HepG2 (cell line): ENCODE results near the gene UCKL1. TPM values are rescaled to one million over a fixed set of nuclear protein-coding genes. Genes with fewer than 3 reads are reported as not detected.

Experiments
- ATF3 ChIP-seq: sonication (generic); formaldehyde crosslinking; IDR thresholded peaks from 2 replicates; pipeline ENCODE4 v1.4.0; 2020; ENCODE audit warnings: missing genetic modification reagents
- EHMT2 ChIP-seq: fragments of 200-600 bp; sonication (generic); IDR thresholded peaks from 2 replicates; pipeline ENCODE4 v1.7.0; 2017; ENCODE audit warnings: antibody characterized with exemption, low read depth, low read length, borderline replicate concordance
- FOXO1 ChIP-seq: sonication (generic); formaldehyde crosslinking; IDR thresholded peaks from 2 replicates; pipeline ENCODE4 v1.4.0; 2020; ENCODE audit warnings: missing genetic modification reagents
- HNF4A ChIP-seq: sonication (generic); formaldehyde crosslinking; IDR thresholded peaks from 2 replicates; pipeline ENCODE4 v1.4.0; 2020; ENCODE audit warnings: missing genetic modification reagents
- IKZF5 ChIP-seq: IDR thresholded peaks from 2 replicates; pipeline ENCODE4 v1.6.1; 2018; ENCODE audit warnings: missing genetic modification reagents, mild to moderate bottlenecking, missing compliant biosample characterization
- KLF9 ChIP-seq: IDR thresholded peaks from 2 replicates; pipeline ENCODE4 v1.6.1; 2016; ENCODE audit warnings: low read depth
- NFKB2 ChIP-seq: sonication (generic); formaldehyde crosslinking; IDR thresholded peaks from 2 replicates; pipeline ENCODE4 v1.4.0; 2020; ENCODE audit warnings: missing genetic modification reagents, borderline replicate concordance
- NR1H2 ChIP-seq: sonication (generic); formaldehyde crosslinking; IDR thresholded peaks from 2 replicates; pipeline ENCODE4 v1.8.1; 2022; ENCODE audit warnings: low read depth, missing genetic modification reagents, borderline replicate concordance
- PAXIP1 ChIP-seq: sonication (generic); formaldehyde crosslinking; conservative IDR thresholded peaks from 2 replicates; pipeline ENCODE4 v1.4.0; 2020; ENCODE audit warnings: mild to moderate bottlenecking, missing genetic modification reagents, moderate library complexity
- PTBP1 ChIP-seq: fragments of 200-400 bp; formaldehyde crosslinking; IDR thresholded peaks from 2 replicates; pipeline ENCODE4 v1.6.1; 2018; ENCODE audit warnings: low read length, low read depth; ENCODE audit not compliant: poor library complexity, severe bottlenecking
- RXRA ChIP-seq: sonication (generic); formaldehyde crosslinking; IDR thresholded peaks from 2 replicates; pipeline ENCODE4 v1.5.1; 2020; ENCODE audit warnings: missing genetic modification reagents
- SIX1 ChIP-seq: sonication (generic); formaldehyde crosslinking; IDR thresholded peaks from 2 replicates; pipeline ENCODE4 v1.4.0; 2020; ENCODE audit warnings: missing genetic modification reagents, borderline replicate concordance
- SP5 ChIP-seq: IDR thresholded peaks from 2 replicates; pipeline ENCODE4 v1.6.1; 2016; ENCODE audit warnings: low read depth, borderline replicate concordance
- TAF15 ChIP-seq: fragments of 200-400 bp; formaldehyde crosslinking; IDR thresholded peaks from one replicate; pipeline ENCODE4 v1.6.1; 2018; ENCODE audit warnings: mild to moderate bottlenecking, low read depth, low read length; ENCODE audit not compliant: poor library complexity, severe bottlenecking
- YEATS2 ChIP-seq: sonication (generic); formaldehyde crosslinking; IDR thresholded peaks from 2 replicates; pipeline ENCODE4 v1.4.0; 2020; ENCODE audit warnings: missing genetic modification reagents, borderline replicate concordance
- ZBTB8A ChIP-seq: sonication (generic); formaldehyde crosslinking; IDR thresholded peaks from 2 replicates; pipeline ENCODE4 v1.4.0; 2020; ENCODE audit warnings: mild to moderate bottlenecking, low read depth, missing genetic modification reagents, borderline replicate concordance
- ZNF124 ChIP-seq: sonication (generic); formaldehyde crosslinking; IDR thresholded peaks from 2 replicates; pipeline ENCODE4 v1.4.0; 2020; ENCODE audit warnings: missing genetic modification reagents
- ZNF143 ChIP-seq: sonication (generic); formaldehyde crosslinking; IDR thresholded peaks from 2 replicates; pipeline ENCODE4 v1.4.0; 2020; ENCODE audit warnings: missing genetic modification reagents
- ZNF276 ChIP-seq: sonication (generic); formaldehyde crosslinking; IDR thresholded peaks from 2 replicates; pipeline ENCODE4 v1.4.0; 2020; ENCODE audit warnings: mild to moderate bottlenecking, low read depth, missing genetic modification reagents
- ZNF382 ChIP-seq: sonication (generic); formaldehyde crosslinking; IDR thresholded peaks from 2 replicates; pipeline ENCODE4 v1.5.0; 2020; ENCODE audit warnings: missing genetic modification reagents, mild to moderate bottlenecking, borderline replicate concordance
- ZNF432 ChIP-seq: sonication (generic); formaldehyde crosslinking; IDR thresholded peaks from 2 replicates; pipeline ENCODE4 v1.5.0; 2020; ENCODE audit warnings: missing genetic modification reagents, mild to moderate bottlenecking, borderline replicate concordance
- ZNF777 ChIP-seq: sonication (generic); formaldehyde crosslinking; IDR thresholded peaks from 2 replicates; pipeline ENCODE4 v1.4.0; 2020; ENCODE audit warnings: missing genetic modification reagents
- polyA plus RNA-seq, 8 experiments: library from polyadenylated mRNA; depleted of rRNA in 3 of 8; stranded (reverse) in 7 of 8; unstranded in 1 of 8; fragments of >200 nt; fragmentation: Illumina TruSeq in 4 of 8; extraction: Trizol in 4 of 8; gene quantifications; 2 replicates each; pipeline versions ENCODE4 v1.2.1 to v1.2.3, GENCODE V29; 2011 to 2016; ENCODE audit warnings: low read depth in 4 of 8, missing spikeins in 1 of 8, mixed read lengths in 1 of 8; ENCODE audit not compliant: insufficient read depth in 1 of 8
- total RNA-seq, 5 experiments: library from RNA; depleted of rRNA; stranded (reverse); fragments of >200 nt; fragmentation: Illumina TruSeq; extraction: Trizol; gene quantifications; 2 replicates each; pipeline ENCODE4 v1.2.3, GENCODE V29; 2016; ENCODE audit warnings: low read depth in 1 of 5

The UCKL1 gene
- total and polyA plus RNA-seq, 2 of the 13 experiments (the other 11 are each of a cell fraction or from before 2014, with no cell fraction given): 50.2 to 126 TPM

GRCh38 chr20:63969838-63970713 is 13.9 kb upstream of the UCKL1 start, which contains the start of gene ZNF512B (continued):
- no peak for TF ChIP-seq ZNF124 (CRISPR knock-in tag)
- no peak for TF ChIP-seq ATF3 (CRISPR knock-in tag)
- TF ChIP-seq HNF4A (CRISPR knock-in tag): peak; percentile 63
- TF ChIP-seq SIX1 (CRISPR knock-in tag): no peak
- TF ChIP-seq PAXIP1 (CRISPR knock-in tag): peak; percentile 38
- TF ChIP-seq IKZF5: peak; percentile 66; the same call in 1 of the 2 replicates
- peak; percentile 87 for TF ChIP-seq TAF15
- no peak for TF ChIP-seq ZNF432
- no peak for TF ChIP-seq NR1H2 (CRISPR knock-in tag)
- TF ChIP-seq PTBP1: peak; percentile 34
- 0 out of 2 replicates have a peak, but pooled peaks have one; percentile 56 for TF ChIP-seq KLF9 (CRISPR knock-in tag)
- TF ChIP-seq ZNF143 (CRISPR knock-in tag): no peak
- TF ChIP-seq ZBTB8A (CRISPR knock-in tag): no peak
- no peak for TF ChIP-seq ZNF382
- peak; percentile 29; the same call in 1 of the 2 replicates for TF ChIP-seq YEATS2
- no peak for TF ChIP-seq ZNF276 (CRISPR knock-in tag)
- TF ChIP-seq NFKB2: peak; percentile 77; the same call in 1 of the 2 replicates
- no peak for TF ChIP-seq EHMT2
- TF ChIP-seq SP5: peak; percentile 40; the same call in 1 of the 2 replicates
- TF ChIP-seq RXRA (CRISPR knock-in tag): peak; percentile 88
- TF ChIP-seq ZNF777 (CRISPR knock-in tag): no peak
- 0 out of 2 replicates have a peak, but pooled peaks have one; percentile 30 for TF ChIP-seq FOXO1 (CRISPR knock-in tag)
